GM19240 (cell line): Measurements from ENCODE around the gene QRSL1.
"Not testable (repeated sequence)": the region's sequence is repeated elsewhere in the genome, so short reads cannot be mapped to it uniquely, and the experiment has no call there.

Experiments
- DNase-seq: peaks from one replicate; pipeline ENCODE4 v3.0.0; 2011; ENCODE audit warnings: low spot score; ENCODE audit not compliant: insufficient read length

The QRSL1 gene

GRCh38 chr6:106622412-106622811 is 7.0 kb upstream of the QRSL1 start:
- no peak for DNase-seq

GRCh38 chr6:106623039-106623438 is 6.3 kb upstream of the QRSL1 start:
- no peak for DNase-seq

- DNase-seq: no peak
Measured at GRCh38 chr6:106626485-106626884, 2.9 kb upstream of the QRSL1 start.

- DNase-seq: not testable (repeated sequence)
Measured at GRCh38 chr6:106627760-106628159, 1.6 kb upstream of the QRSL1 start.

GRCh38 chr6:106628658-106629102 is 698 bp upstream of the QRSL1 start:
- no peak for DNase-seq

GRCh38 chr6:106629859-106630163 is 433 bp downstream of the QRSL1 start:
- no peak for DNase-seq

GRCh38 chr6:106630366-106630765 is 988 bp downstream of the QRSL1 start:
- no peak for DNase-seq

- no peak for DNase-seq
Measured at GRCh38 chr6:106631346-106631745, 2.0 kb downstream of the QRSL1 start.

- no peak for DNase-seq
Measured at GRCh38 chr6:106634565-106634964, 5.2 kb downstream of the QRSL1 start.

- DNase-seq: no peak
Measured at GRCh38 chr6:106637051-106637716, 7.8 kb downstream of the QRSL1 start.

- DNase-seq: no peak
Measured at GRCh38 chr6:106637717-106638341, 8.5 kb downstream of the QRSL1 start.

GRCh38 chr6:106639812-106640211 is 10.4 kb downstream of the QRSL1 start:
- no peak for DNase-seq

GRCh38 chr6:106642476-106642875 is 13.1 kb downstream of the QRSL1 start:
- DNase-seq: no peak

- no peak for DNase-seq
Measured at GRCh38 chr6:106643061-106643460, 13.7 kb downstream of the QRSL1 start.

GRCh38 chr6:106648651-106649308 is 19.4 kb downstream of the QRSL1 start:
- DNase-seq: no peak

- no peak for DNase-seq
Measured at GRCh38 chr6:106658469-106658868, 29.1 kb downstream of the QRSL1 start.

GRCh38 chr6:106659859-106660258 is 30.5 kb downstream of the QRSL1 start:
- no peak for DNase-seq

- DNase-seq: no peak
Measured at GRCh38 chr6:106662458-106662857, 33.1 kb downstream of the QRSL1 start.

GRCh38 chr6:106666282-106667021 is 37.1 kb downstream of the QRSL1 start:
- DNase-seq: peak; percentile 26

- no peak for DNase-seq
Measured at GRCh38 chr6:106667022-106667402, 37.6 kb downstream of the QRSL1 start.

GRCh38 chr6:106670236-106670635 is 40.9 kb downstream of the QRSL1 start:
- DNase-seq: no peak

- DNase-seq: no peak
Measured at GRCh38 chr6:106671651-106672050, 42.3 kb downstream of the QRSL1 start.
